ENCODE measurements around the gene EME1. TPM values are rescaled to one million over a fixed set of nuclear protein-coding genes. Genes with fewer than 3 reads are reported as not detected.

The EME1 gene
- total RNA-seq, 2 donors from 2014 or later, result 0.23 to 13.6 TPM

GRCh38 chr17:50337956-50338355 lies 35.1 kb upstream of the EME1 start:
- Histone ChIP-seq H3K27me3 (replicated peaks; ENCODE audit: insufficient read depth) (no peaks in the 10 kb centered on the region), H3K4me3 (no peak overlapping the region), H3K27ac (no peak overlapping the region), H3K4me1 (replicated peaks) (no peaks in the 10 kb centered on the region), H3K36me3 (no peaks in the 10 kb centered on the region), H3K9me3 (no peaks in the 10 kb centered on the region)
- TF ChIP-seq POLR2A (IDR thresholded peaks at IDR 0.05) (no peak), CTCF (IDR thresholded peaks at IDR 0.05) (no peak), POLR2AphosphoS5 (IDR thresholded peaks at IDR 0.05) (no peak)
- no peak for DNase-seq (ENCODE audit: low spot score)
- 89% methylated on average over 2 of the region's 2 CpGs for WGBS
- intact Hi-C loops (cut with DNase I), result no loop called here

- DNase-seq (ENCODE audit: low spot score), result no peak
- TF ChIP-seq CTCF (IDR thresholded peaks at IDR 0.05) (no peak), POLR2AphosphoS5 (IDR thresholded peaks at IDR 0.05) (no peak), POLR2A (IDR thresholded peaks at IDR 0.05) (no peak)
- Histone ChIP-seq H3K4me3 (no peak overlapping the region), H3K27ac (no peak overlapping the region), H3K4me1 (replicated peaks) (no peaks in the 10 kb centered on the region), H3K36me3 (no peaks in the 10 kb centered on the region), H3K27me3 (replicated peaks; ENCODE audit: insufficient read depth) (no peaks in the 10 kb centered on the region), H3K9me3 (no peaks in the 10 kb centered on the region)
- intact Hi-C loops (cut with DNase I), result no loop called here
Measured at GRCh38 chr17:50338645-50339044, 34.4 kb upstream of the EME1 start.

GRCh38 chr17:50339381-50339780 lies 33.6 kb upstream of the EME1 start:
- Histone ChIP-seq H3K36me3 (no peaks in the 10 kb centered on the region), H3K4me3 (no peak overlapping the region), H3K27ac (no peak overlapping the region), H3K9me3 (no peaks in the 10 kb centered on the region), H3K4me1 (replicated peaks) (no peaks in the 10 kb centered on the region), H3K27me3 (replicated peaks; ENCODE audit: insufficient read depth) (no peaks in the 10 kb centered on the region)
- no peak for TF ChIP-seq POLR2AphosphoS5 (IDR thresholded peaks at IDR 0.05)
- TF ChIP-seq POLR2A (IDR thresholded peaks at IDR 0.05), result no peak
- no peak for TF ChIP-seq CTCF (IDR thresholded peaks at IDR 0.05)
- no peak for DNase-seq (ENCODE audit: low spot score)
- intact Hi-C loops (cut with DNase I), result no loop called here

GRCh38 chr17:50344731-50345365 lies 28.2 kb upstream of the EME1 start:
- Histone ChIP-seq H3K27me3 (replicated peaks; ENCODE audit: insufficient read depth) (no peaks in the 10 kb centered on the region), H3K36me3 (no peaks in the 10 kb centered on the region), H3K27ac (peak overlapping the region in 1 of 2 donors; percentile 52), H3K4me1 (replicated peaks) (peaks cover 6% of the 10 kb centered on the region), H3K4me3 (no peak overlapping the region), H3K9me3 (no peaks in the 10 kb centered on the region)
- no peak for DNase-seq (ENCODE audit: low spot score)
- 60% methylated on average over 13 of the region's 13 CpGs for WGBS
- intact Hi-C loops (cut with DNase I), result no loop called here
- TF ChIP-seq CTCF (IDR thresholded peaks at IDR 0.05), result no peak

Measured in prostate gland (tissue), 2 donors.